Transverse colon (tissue), 4 donors: Measurements from ENCODE around the gene EIF4B. TPM values are rescaled to one million over a fixed set of nuclear protein-coding genes. Genes with fewer than 3 reads are reported as not detected.
A peak's percentile ranks its signal among the peaks of the same experiment; 100 is the strongest.
"Not testable (repeated sequence)": the region's sequence is repeated elsewhere in the genome, so short reads cannot be mapped to it uniquely, and the experiment has no call there.

Source experiments
- DNase-seq: peaks from one replicate; pipeline ENCODE4 v3.0.0-alpha.2; 2019
- H3K27ac ChIP-seq, 4 donors: fragments of 200-600 bp; sonication (generic); 2 replicates each; pipeline ENCODE4 v1.5.1; 2016 to 2018; ENCODE audit warnings: inconsistent platforms in 4 of 4
- H3K27me3 ChIP-seq: fragments of 200-600 bp; sonication (generic); 2 replicates; pipeline ENCODE4 v1.5.1; 2017; ENCODE audit warnings: inconsistent platforms
- H3K36me3 ChIP-seq, 4 donors: fragments of 200-600 bp; sonication (generic); 2 replicates each; pipeline ENCODE4 v1.5.1; 2017 to 2019; ENCODE audit warnings: inconsistent platforms in 4 of 4
- H3K4me1 ChIP-seq, 4 donors: fragments of 200-600 bp; sonication (generic); 2 replicates each; pipeline ENCODE4 v1.5.1; 2017 to 2020; ENCODE audit warnings: inconsistent platforms in 4 of 4
- H3K4me3 ChIP-seq, 4 donors: fragments of 200-600 bp; sonication (generic); 1 replicate in 1 of 4; 2 replicates in 3 of 4; pipeline versions ENCODE4 v1.5.1 to v1.6.1; 2017 to 2019; ENCODE audit warnings: inconsistent platforms in 4 of 4
- H3K9me3 ChIP-seq, 2 donors: fragments of 200-600 bp; sonication (generic); 2 replicates each; pipeline ENCODE4 v1.5.1; 2017 to 2019; ENCODE audit warnings: inconsistent platforms in 2 of 2
- CTCF ChIP-seq, 5 experiments: fragments of 200-600 bp in 3 of 5; fragments of 450-650 bp in 2 of 5; sonication (generic) in 3 of 5; IDR thresholded peaks; 1 replicate in 2 of 5; 2 replicates in 3 of 5; pipeline ENCODE4 v1.5.1; 2016 to 2017; ENCODE audit warnings: antibody characterized with exemption in 5 of 5, inconsistent platforms in 3 of 5, mild to moderate bottlenecking in 2 of 5, moderate library complexity in 1 of 5
- EP300 ChIP-seq: sonication (generic); formaldehyde crosslinking; IDR thresholded peaks from one replicate; pipeline ENCODE4 v1.6.1; 2017; ENCODE audit warnings: antibody characterized with exemption, low read depth
- POLR2A ChIP-seq: fragments of 450-650 bp; IDR thresholded peaks from one replicate; pipeline ENCODE4 v1.6.1; 2016; ENCODE audit warnings: antibody characterized with exemption, mild to moderate bottlenecking, moderate library complexity
- POLR2AphosphoS5 ChIP-seq, 3 donors: sonication (generic); formaldehyde crosslinking; IDR thresholded peaks; one replicate each; pipeline ENCODE4 v1.6.1; 2016; ENCODE audit warnings: antibody characterized with exemption in 3 of 3
- WGBS, 2 donors: methylation state at CpG; one replicate each; pipeline ENCODE4 v1.1.5; 2018; ENCODE audit warnings: low coverage in 1 of 2; 5-methylcytosine and 5-hydroxymethylcytosine counted together
- in situ Hi-C, 4 donors: fragments of 200-750 bp; cut with MboI; loops; one replicate each; pipeline versions ENCODE4 v1.15.0 to v1.15.1; 2017; ENCODE audit warnings: low sequenced_read_pairs in 3 of 4, low pct_ligation_motif_present in 1 of 4, low pct_unique_long_range_greater_than_20kb in 1 of 4
- intact Hi-C: fragments of 100-400 bp; cut with DNase I; formaldehyde crosslinking; loops from one replicate; pipeline ENCODE4 v1.15.1; 2023; ENCODE audit warnings: low total_unique reads
- total RNA-seq, 4 donors: library from RNA; depleted of rRNA; stranded (reverse); fragments of >200 nt; gene quantifications; one replicate each; pipeline ENCODE4 v1.1.0, GENCODE V29; 2016

EIF4B gene
- total RNA-seq, 4 donors from 2014 or later = 175 to 383 (median 261) TPM

- no peaks in the 10 kb centered on the region for H3K9me3 ChIP-seq
- peaks cover 0 to 6% (median 0%) of the 10 kb centered on the region in 4 donors for H3K4me1 ChIP-seq
- H3K27ac ChIP-seq = peak overlapping the region in 2 of 4 donors; percentile 4 to 51
- intact Hi-C loops (loop anchor here (2.0 kb wide), 1 partner anchor 96 kb away; no protein-coding TSS in a partner anchor), in situ Hi-C loops (loop anchor here (5.0 to 25.0 kb wide), 4 partner anchors 94 to 594 kb away; partner anchors contain the start of gene KRT84 (in 3 of the 4))
- no peak overlapping the region for H3K4me3 ChIP-seq
- 29 to 40% methylated on average over 9 to 13 of the region's 13 CpGs for WGBS, 2 donors
- no peaks in the 10 kb centered on the region for H3K36me3 ChIP-seq
- H3K27me3 ChIP-seq = no peaks in the 10 kb centered on the region
- peak; percentile 91 to 100 (median 95) for TF ChIP-seq CTCF (IDR thresholded peaks at IDR 0.05)
- TF ChIP-seq EP300 = no peak
- peak; percentile 93 for DNase-seq
Measured at GRCh38 chr12:52980650-52981423, 25.4 kb upstream of the EIF4B start.

GRCh38 chr12:52984136-52984535 is 22.1 kb upstream of the EIF4B start:
- Histone ChIP-seq H3K27ac (no peak overlapping the region), H3K36me3 (no peaks in the 10 kb centered on the region), H3K27me3 (no peaks in the 10 kb centered on the region), H3K9me3 (no peaks in the 10 kb centered on the region), H3K4me3 (no peak overlapping the region), H3K4me1 (peaks cover 0 to 11% (median under 1%) of the 10 kb centered on the region in 4 donors)
- no peak for DNase-seq
- TF ChIP-seq POLR2A = no peak
- TF ChIP-seq EP300 = no peak
- TF ChIP-seq CTCF (IDR thresholded peaks at IDR 0.05) = no peak
- TF ChIP-seq POLR2AphosphoS5 (IDR thresholded peaks at IDR 0.05) = no peak
- in situ Hi-C loops (loop anchor here (5.0 to 25.0 kb wide), 4 partner anchors 97 to 597 kb away; partner anchors contain the start of gene KRT84 (in 3 of the 4)), intact Hi-C loops (no loop called here)
- WGBS, 2 donors = 85% methylated on average over 1 of the region's 1 CpG; no CpG with 5 or more reads in 1 of the 2 donors

- H3K9me3 ChIP-seq = no peaks in the 10 kb centered on the region
- H3K27me3 ChIP-seq = no peaks in the 10 kb centered on the region
- peak overlapping the region in 3 of 4 donors; percentile 53 to 79 (median 61) for H3K27ac ChIP-seq
- H3K4me3 ChIP-seq = no peak overlapping the region
- H3K36me3 ChIP-seq = no peaks in the 10 kb centered on the region
- DNase-seq = no peak
- peaks cover 6 to 36% (median 21%) of the 10 kb centered on the region in 4 donors for H3K4me1 ChIP-seq
- 40 to 49% methylated on average over 1 to 6 of the region's 6 CpGs for WGBS, 2 donors
- TF ChIP-seq POLR2AphosphoS5 (IDR thresholded peaks at IDR 0.05) (no peak), CTCF (IDR thresholded peaks at IDR 0.05) (no peak), EP300 (no peak), POLR2A (no peak)
- in situ Hi-C loops = loop anchor here (10.0 to 25.0 kb wide), 3 partner anchors 402 to 602 kb away; partner anchors contain the start of gene KRT84 (in 3 of the 4)
- intact Hi-C loops = no loop called here
Measured at GRCh38 chr12:52988898-52989297, 17.4 kb upstream of the EIF4B start.

GRCh38 chr12:52990206-52990605 is 16.1 kb upstream of the EIF4B start:
- Histone ChIP-seq H3K36me3 (no peaks in the 10 kb centered on the region), H3K9me3 (no peaks in the 10 kb centered on the region), H3K27me3 (no peaks in the 10 kb centered on the region), H3K4me1 (peaks cover 6 to 37% (median 21%) of the 10 kb centered on the region in 4 donors), H3K27ac (no peak overlapping the region), H3K4me3 (no peak overlapping the region)
- in situ Hi-C loops = loop anchor here (25.0 kb wide), 2 partner anchors 403 to 603 kb away; partner anchors contain the start of gene KRT84 (in 3 of the 4)
- DNase-seq = no peak
- intact Hi-C loops = no loop called here
- WGBS, 2 donors = 67 to 82% methylated on average over 4 of the region's 4 CpGs
- TF ChIP-seq POLR2AphosphoS5 (IDR thresholded peaks at IDR 0.05) = no peak

GRCh38 chr12:52992240-52992639 is 14.0 kb upstream of the EIF4B start:
- Histone ChIP-seq H3K4me1 (peaks cover 6 to 37% (median 21%) of the 10 kb centered on the region in 4 donors), H3K27ac (peak overlapping the region; percentile 49 to 79 (median 77))
- WGBS, 2 donors = 94 to 95% methylated on average over 3 to 5 of the region's 5 CpGs
- in situ Hi-C loops = loop anchor here (25.0 kb wide), 2 partner anchors 405 to 605 kb away; partner anchors contain the start of gene KRT84 (in 3 of the 4)
- H3K36me3 ChIP-seq, intact Hi-C loops, DNase-seq, H3K9me3 ChIP-seq, H3K4me3 ChIP-seq, H3K27me3 ChIP-seq: not testable (repeated sequence)
